Mesothelial cell of epicardium (in vitro differentiated cells): ENCODE results near the gene ZNF23. TPM values are rescaled to one million over a fixed set of nuclear protein-coding genes. Genes with fewer than 3 reads are reported as not detected.
"Not testable (repeated sequence)": the region's sequence is repeated elsewhere in the genome, so short reads cannot be mapped to it uniquely, and the experiment has no call there.

Source experiments
- DNase-seq, 2 experiments: peaks; one replicate each; pipeline ENCODE4 v3.0.0; 2021; ENCODE audit warnings: low spot score in 2 of 2; ENCODE audit not compliant: unreplicated experiment in 2 of 2
- H3K27ac Mint-ChIP-seq: 2 replicates; pipeline ENCODE4 v1.8.0; 2021; ENCODE audit warnings: mixed read lengths
- H3K27me3 Mint-ChIP-seq: 2 replicates; pipeline ENCODE4 v1.8.0; 2021; ENCODE audit warnings: low read depth, mixed read lengths
- H3K36me3 Mint-ChIP-seq: 2 replicates; pipeline ENCODE4 v1.8.0; 2021; ENCODE audit warnings: mixed read lengths
- H3K4me1 Mint-ChIP-seq: 2 replicates; pipeline ENCODE4 v1.8.0; 2021; ENCODE audit warnings: mixed read lengths
- H3K4me3 Mint-ChIP-seq: 2 replicates; pipeline ENCODE4 v1.8.0; 2021; ENCODE audit warnings: mild to moderate bottlenecking, moderate library complexity, mixed read lengths
- H3K9me3 Mint-ChIP-seq: 2 replicates; pipeline ENCODE4 v1.8.0; 2021; ENCODE audit warnings: mixed read lengths
- CTCF ChIP-seq: fragments of 200-600 bp; sonication (generic); IDR thresholded peaks from one replicate; pipeline ENCODE4 v1.5.0; 2021; ENCODE audit warnings: antibody characterized with exemption; ENCODE audit not compliant: unreplicated experiment
- total RNA-seq: library from RNA; stranded (reverse); gene quantifications from 3 replicates; pipeline ENCODE4 v1.2.1, GENCODE V29; 2021

Gene ZNF23
- 12.3 to 16.4 TPM (median 12.8 TPM) in 3 replicates for total RNA-seq

DNA sequence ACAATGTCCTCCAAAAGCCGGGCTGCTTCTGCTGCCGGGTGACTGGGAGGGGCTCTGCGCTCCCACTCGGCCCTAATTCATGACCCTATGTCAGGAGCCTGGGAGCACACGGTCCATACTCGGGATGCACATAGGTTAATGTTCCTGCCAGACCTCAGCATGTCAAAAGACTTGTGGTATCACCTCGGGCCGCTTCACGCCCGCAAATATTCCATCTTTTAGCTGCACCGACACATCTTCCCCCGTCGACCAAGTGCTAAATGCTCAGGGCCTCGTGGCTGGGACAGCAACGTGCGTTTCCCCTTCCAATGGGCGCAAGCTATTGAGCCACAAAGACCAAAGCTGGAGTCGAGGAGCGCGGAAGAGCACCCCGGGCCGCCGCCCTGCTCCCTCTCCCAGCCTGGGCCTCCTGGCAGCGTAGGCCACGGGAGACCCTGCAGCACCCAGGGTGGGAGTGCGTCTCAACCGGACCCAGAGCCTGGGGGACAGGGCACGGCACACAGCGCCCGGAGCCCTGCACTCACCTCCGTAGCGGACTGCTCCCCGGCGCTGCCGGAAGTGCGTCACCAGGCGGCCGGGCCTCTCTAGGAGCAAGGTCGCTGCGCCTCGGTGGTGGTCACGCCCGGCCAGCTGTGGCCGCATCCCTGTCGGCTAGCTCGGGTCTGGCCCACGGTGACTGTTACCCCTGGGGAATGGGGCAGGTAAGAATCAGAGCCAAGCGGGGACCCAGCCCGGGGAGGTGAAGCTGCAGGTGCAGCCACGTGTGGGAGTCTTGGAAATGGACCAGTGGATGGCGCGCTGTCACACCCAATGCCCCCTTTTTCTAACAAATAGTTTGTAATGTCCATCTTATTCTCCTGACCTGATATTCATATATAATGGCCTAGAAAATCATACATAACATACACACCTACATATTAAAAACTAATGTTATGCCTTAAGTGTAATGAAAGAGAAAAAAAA is at the start of gene ZNF23:
Gene ZNF23 (minus strand): TSS at position 562 of the 963 bp plus-strand sequence. CDS start 5,451 bp downstream, outside the sequence.
- no peaks in the 10 kb centered on the region for H3K36me3 Mint-ChIP-seq
- DNase-seq = peak; percentile 48 to 78
- H3K4me1 Mint-ChIP-seq = peaks cover 27% of the 10 kb centered on the region
- peak within 1 kb of the TSS; percentile 87 for H3K27ac Mint-ChIP-seq
- H3K27me3 Mint-ChIP-seq = no peaks in the 10 kb centered on the region
- peak within 1 kb of the TSS; percentile 90 for H3K4me3 Mint-ChIP-seq
- TF ChIP-seq CTCF = no peak
- H3K9me3 Mint-ChIP-seq = no peaks in the 10 kb centered on the region

DNA sequence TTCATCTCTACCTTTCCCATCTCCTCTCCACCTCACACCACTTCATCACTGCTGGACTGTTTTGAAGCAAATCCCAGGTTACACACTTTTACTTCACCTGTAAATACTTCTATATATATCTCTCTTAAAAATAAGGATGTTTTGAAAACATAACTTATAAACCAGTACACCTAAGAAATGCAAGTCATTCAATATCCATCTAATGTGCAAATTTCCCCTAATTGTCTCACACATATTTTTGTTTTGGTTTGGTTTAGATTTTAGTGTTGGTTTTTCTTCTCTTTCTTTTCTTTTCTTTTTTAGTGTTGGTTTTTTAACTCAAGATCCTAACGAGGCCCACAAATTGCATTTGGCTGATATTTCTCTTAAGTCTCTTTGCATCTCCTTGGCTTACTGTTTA is 45.0 kb upstream of the ZNF23 start:
- peaks cover 41% of the 10 kb centered on the region for H3K27me3 Mint-ChIP-seq
- no peak for TF ChIP-seq CTCF
- H3K4me1 Mint-ChIP-seq = no peaks in the 10 kb centered on the region
- H3K9me3 Mint-ChIP-seq = no peaks in the 10 kb centered on the region
- no peaks in the 10 kb centered on the region for H3K36me3 Mint-ChIP-seq
- DNase-seq = no peak
- H3K4me3 Mint-ChIP-seq = no peak overlapping the region
- H3K27ac Mint-ChIP-seq = no peak overlapping the region

DNA sequence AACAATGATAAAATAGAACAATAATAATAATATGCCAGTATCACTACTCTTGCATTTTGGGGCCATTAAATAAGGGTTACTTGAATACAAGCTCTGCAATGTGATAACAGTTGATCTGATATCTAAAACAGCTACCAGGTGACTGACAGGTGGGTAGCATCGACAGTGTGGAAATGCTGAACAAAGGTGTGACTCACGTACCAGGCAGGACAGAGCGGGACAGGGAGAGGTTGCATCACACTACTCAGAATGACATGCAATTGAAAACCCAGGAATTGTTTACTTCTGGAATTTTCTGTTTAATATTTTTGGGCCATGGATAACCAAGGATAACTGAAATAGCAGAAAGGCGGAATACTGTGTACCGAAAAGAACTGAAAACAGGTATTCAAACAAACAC is 42.9 kb upstream of the ZNF23 start:
- no peak for TF ChIP-seq CTCF
- DNase-seq = no peak
- Mint-ChIP-seq H3K9me3 (no peaks in the 10 kb centered on the region), H3K36me3 (no peaks in the 10 kb centered on the region), H3K4me3 (no peak overlapping the region), H3K4me1 (no peaks in the 10 kb centered on the region), H3K27me3 (peaks cover 42% of the 10 kb centered on the region), H3K27ac (no peak overlapping the region)

GRCh38 chr16:71504051-71504450 is 42.0 kb upstream of the ZNF23 start:
- not testable (repeated sequence) for H3K27ac Mint-ChIP-seq, H3K4me1 Mint-ChIP-seq, H3K9me3 Mint-ChIP-seq, H3K4me3 Mint-ChIP-seq, DNase-seq, H3K36me3 Mint-ChIP-seq
- peaks cover 34% of the 10 kb centered on the region for H3K27me3 Mint-ChIP-seq

- TF ChIP-seq CTCF = no peak
- no peak overlapping the region for H3K27ac Mint-ChIP-seq
- no peak for DNase-seq
These were observed 39.5 kb upstream of the ZNF23 start for GRCh38 chr16:71501547-71501946.

GRCh38 chr16:71500964-71501363 is 38.9 kb upstream of the ZNF23 start:
- Mint-ChIP-seq H3K36me3 (no peaks in the 10 kb centered on the region), H3K4me3 (no peak overlapping the region), H3K27ac (no peak overlapping the region), H3K27me3 (peaks cover 31% of the 10 kb centered on the region), H3K4me1 (no peaks in the 10 kb centered on the region), H3K9me3 (no peaks in the 10 kb centered on the region)
- no peak for TF ChIP-seq CTCF
- DNase-seq = no peak

More at GRCh38 chr16:71501547-71501946, 39.5 kb upstream of the ZNF23 start:
- H3K9me3 Mint-ChIP-seq = no peaks in the 10 kb centered on the region
- H3K36me3 Mint-ChIP-seq = no peaks in the 10 kb centered on the region
- H3K27me3 Mint-ChIP-seq = peaks cover 29% of the 10 kb centered on the region
- H3K4me3 Mint-ChIP-seq = no peak overlapping the region
- no peaks in the 10 kb centered on the region for H3K4me1 Mint-ChIP-seq
